H1 (cell line): ENCODE results near the gene KRTAP2-3. TPM values are rescaled to one million over a fixed set of nuclear protein-coding genes. Genes with fewer than 3 reads are reported as not detected.

Experiments
- CTCF ChIA-PET: fragments of 300-600 bp; sonication (Branson Sonifier 250); formaldehyde crosslinking; loops from one replicate; lab custom pipeline; 2021; ENCODE audit not compliant: partially characterized antibody; lab: Charles Lee
- POLR2A ChIA-PET: fragments of 300-600 bp; sonication (Branson Sonifier 250); formaldehyde crosslinking; loops from one replicate; lab custom pipeline; 2021; ENCODE audit warnings: inconsistent platforms; ENCODE audit not compliant: partially characterized antibody; lab: Charles Lee
- DNase-seq, 2 experiments: peaks; one replicate each; pipeline versions ENCODE4 v3.0.0 to v3.0.0-alpha.2; 2010 to 2022; ENCODE audit warnings: low spot score in 2 of 2, low read depth in 1 of 2, mixed read lengths in 1 of 2
- FAIRE-seq: peaks from 2 replicates; lab custom pipeline; 2011; peaks lifted over from hg19 to GRCh38; lab: Jason Lieb, UNC
- H2AFZ ChIP-seq: 2 replicates; pipeline ENCODE4 v1.8.1; 2012; ENCODE audit warnings: low read length, inconsistent platforms
- H2AK5ac ChIP-seq: 2 replicates; pipeline ENCODE4 v1.6.1; 2013; ENCODE audit warnings: low read depth, low read length
- H2BK120ac ChIP-seq: replicated peaks from 2 replicates; pipeline ENCODE3; 2013; ENCODE audit warnings: low read depth, low read length, inconsistent platforms
- H2BK12ac ChIP-seq: 2 replicates; pipeline ENCODE4 v1.6.1; 2013; ENCODE audit warnings: low read depth, low read length
- H2BK15ac ChIP-seq: 2 replicates; pipeline ENCODE4 v1.6.1; 2013; ENCODE audit warnings: low read length
- H2BK20ac ChIP-seq: 2 replicates; pipeline ENCODE4 v1.6.1; 2013; ENCODE audit warnings: low read length
- H2BK5ac ChIP-seq: 2 replicates; pipeline ENCODE4 v1.6.1; 2013; ENCODE audit warnings: low read depth, low read length
- H3K14ac ChIP-seq: 2 replicates; pipeline ENCODE4 v1.6.1; 2013; ENCODE audit warnings: inconsistent platforms; ENCODE audit not compliant: insufficient read length
- H3K18ac ChIP-seq: 2 replicates; pipeline ENCODE4 v1.6.1; 2013; ENCODE audit warnings: low read length; ENCODE audit errors: extremely low read depth
- H3K23ac ChIP-seq: 2 replicates; pipeline ENCODE4 v1.6.1; 2013; ENCODE audit warnings: inconsistent platforms; ENCODE audit not compliant: insufficient read length
- H3K23me2 ChIP-seq: 2 replicates; pipeline ENCODE4 v1.6.1; 2013; ENCODE audit warnings: low read depth, low read length
- H3K27ac ChIP-seq: 2 replicates; pipeline ENCODE4 v1.6.1; 2011; ENCODE audit warnings: low read depth, low read length, inconsistent platforms
- H3K27me3 ChIP-seq, 4 experiments: replicated peaks in 1 of 4; 1 replicate in 1 of 4; 2 replicates in 3 of 4; pipeline versions ENCODE4 v1.6.1 to v1.8.1; 2011 to 2013; ENCODE audit warnings: low read length in 3 of 4, mild to moderate bottlenecking in 3 of 4, inconsistent platforms in 2 of 4, mixed read lengths in 2 of 4, moderate library complexity in 1 of 4; ENCODE audit not compliant: control insufficient read depth in 3 of 4, insufficient read depth in 3 of 4; ENCODE audit errors: extremely low read depth in 1 of 4
- H3K36me3 ChIP-seq, 4 experiments: 2 replicates each; pipeline versions ENCODE4 v1.6.1 to v1.8.1; 2011 to 2013; ENCODE audit warnings: mild to moderate bottlenecking in 4 of 4, low read length in 3 of 4, moderate library complexity in 2 of 4, control low read depth in 1 of 4, inconsistent platforms in 1 of 4; ENCODE audit not compliant: insufficient read depth in 4 of 4, control insufficient read depth in 2 of 4
- H3K4ac ChIP-seq: replicated peaks from 2 replicates; pipeline ENCODE3; 2013; ENCODE audit warnings: low read length, low read depth, mixed read lengths, inconsistent platforms; ENCODE audit not compliant: insufficient read length
- H3K4me1 ChIP-seq, 4 experiments: replicated peaks in 1 of 4; 1 replicate in 1 of 4; 2 replicates in 3 of 4; pipeline versions ENCODE4 v1.6.1 to v1.8.1; 2011 to 2013; ENCODE audit warnings: low read length in 3 of 4, inconsistent platforms in 2 of 4, mixed read lengths in 1 of 4; ENCODE audit not compliant: insufficient read depth in 4 of 4, control insufficient read depth in 3 of 4
- H3K4me2 ChIP-seq, 2 experiments: 2 replicates each; pipeline versions ENCODE4 v1.6.1 to v1.8.1; 2011 to 2013; ENCODE audit warnings: low read depth in 2 of 2, low read length in 2 of 2, control low read depth in 1 of 2, inconsistent platforms in 1 of 2, mild to moderate bottlenecking in 1 of 2; ENCODE audit not compliant: insufficient read depth in 1 of 2
- H3K4me3 ChIP-seq, 4 experiments: fragments of 200-600, 300-600 bp in 1 of 4; sonication (generic), shearing (Covaris generic), sonication (Bioruptor Twin) in 1 of 4; 2 replicates each; pipeline versions ENCODE4 v1.5.1 to v1.8.1; 2011 to 2016; ENCODE audit warnings: low read length in 4 of 4, low read depth in 3 of 4, control low read depth in 2 of 4, inconsistent platforms in 2 of 4, mild to moderate bottlenecking in 2 of 4, mixed read lengths in 1 of 4, moderate library complexity in 1 of 4; ENCODE audit not compliant: insufficient read depth in 2 of 4; ENCODE audit errors: extremely low read depth in 1 of 4
- H3K56ac ChIP-seq: replicated peaks from 2 replicates; pipeline ENCODE3; 2013; ENCODE audit warnings: low read depth, mild to moderate bottlenecking, mixed read lengths, low read length, inconsistent platforms; ENCODE audit not compliant: insufficient read length
- H3K79me1 ChIP-seq: 2 replicates; pipeline ENCODE4 v1.6.1; 2013; ENCODE audit warnings: low read depth, low read length, control low read depth
- H3K79me2 ChIP-seq, 2 experiments: 2 replicates each; pipeline versions ENCODE4 v1.6.1 to v1.8.1; 2012 to 2013; ENCODE audit warnings: low read length in 2 of 2, mild to moderate bottlenecking in 2 of 2, inconsistent platforms in 1 of 2; ENCODE audit not compliant: insufficient read depth in 2 of 2, control insufficient read depth in 1 of 2
- H3K9ac ChIP-seq, 4 experiments: replicated peaks in 1 of 4; 1 replicate in 1 of 4; 2 replicates in 3 of 4; pipeline versions ENCODE4 v1.6.1 to v1.8.1; 2011 to 2013; ENCODE audit warnings: low read depth in 3 of 4, low read length in 3 of 4, control low read depth in 2 of 4, mild to moderate bottlenecking in 2 of 4, moderate library complexity in 2 of 4, inconsistent platforms in 1 of 4; ENCODE audit errors: extremely low read depth in 1 of 4
- H3K9me3 ChIP-seq, 2 experiments: 2 replicates each; pipeline versions ENCODE4 v1.6.1 to v1.8.1; 2012 to 2013; ENCODE audit warnings: mild to moderate bottlenecking in 2 of 2, moderate library complexity in 2 of 2, control low read depth in 1 of 2, inconsistent platforms in 1 of 2, low read depth in 1 of 2, low read length in 1 of 2, mixed read lengths in 1 of 2; ENCODE audit not compliant: insufficient read depth in 2 of 2
- H4K20me1 ChIP-seq, 2 experiments: replicated peaks in 1 of 2; 2 replicates each; pipeline versions ENCODE3 to v1.8.1; 2011 to 2013; ENCODE audit warnings: inconsistent platforms in 2 of 2, low read length in 2 of 2, mild to moderate bottlenecking in 1 of 2; ENCODE audit not compliant: insufficient read depth in 2 of 2, control insufficient read depth in 1 of 2
- H4K5ac ChIP-seq: 2 replicates; pipeline ENCODE4 v1.6.1; 2013; ENCODE audit warnings: low read length, low read depth, mixed read lengths, inconsistent platforms; ENCODE audit not compliant: insufficient read length
- H4K8ac ChIP-seq: 2 replicates; pipeline ENCODE4 v1.8.0; 2013; ENCODE audit warnings: mild to moderate bottlenecking, moderate library complexity, low read length, inconsistent platforms; ENCODE audit not compliant: insufficient read depth; ENCODE audit errors: extremely low read depth
- H4K91ac ChIP-seq: replicated peaks from 2 replicates; pipeline ENCODE3; 2013; ENCODE audit warnings: low read length, mixed read lengths, inconsistent platforms; ENCODE audit not compliant: insufficient read length
- ASH2L ChIP-seq: fragments of 200-600, 300-600 bp; sonication (generic); IDR thresholded peaks from one replicate; pipeline ENCODE4 v1.7.1; 2017; ENCODE audit warnings: low read length
- CHD2 ChIP-seq: IDR thresholded peaks from 2 replicates; pipeline ENCODE4 v1.6.1; 2012; ENCODE audit warnings: low read length, improper control_type of control experiment
- EP300 ChIP-seq, 2 experiments: IDR thresholded peaks; 1 replicate in 1 of 2; 2 replicates in 1 of 2; pipeline ENCODE4 v1.6.1; 2011 to 2012; ENCODE audit warnings: low read depth in 2 of 2, low read length in 2 of 2, mild to moderate bottlenecking in 2 of 2, borderline replicate concordance in 1 of 2, inconsistent platforms in 1 of 2, moderate library complexity in 1 of 2
- NANOG ChIP-seq: IDR thresholded peaks from 2 replicates; pipeline ENCODE4 v1.6.1; 2011; ENCODE audit warnings: low read length, low read depth, mild to moderate bottlenecking, inconsistent platforms; ENCODE audit not compliant: insufficient read depth, poor library complexity, severe bottlenecking
- SAP30 ChIP-seq: fragments of 300-600 bp; sonication (generic); IDR thresholded peaks from 2 replicates; pipeline ENCODE4 v1.7.1; 2012; ENCODE audit warnings: low read length, moderate library complexity, mild to moderate bottlenecking, inconsistent platforms; ENCODE audit not compliant: insufficient read depth, insufficient replicate concordance
- WGBS, 2 experiments: shearing (Covaris generic) in 1 of 2; methylation state at CpG; one replicate each; pipeline versions ENCODE4 v1.1.6 to v1.1.7; 2013 to 2015; ENCODE audit warnings: low lambda C conversion rate in 2 of 2, mixed read lengths in 2 of 2, inconsistent platforms in 1 of 2, low coverage in 1 of 2, missing lambda C conversion rate in 1 of 2; ENCODE audit not compliant: insufficient replicate concordance in 2 of 2, insufficient coverage in 1 of 2, insufficient read length in 1 of 2; ENCODE audit errors: extremely low coverage in 1 of 2, missing lambda C conversion rate in 1 of 2; 5-methylcytosine and 5-hydroxymethylcytosine counted together
- polyA plus RNA-seq, 7 experiments: library from polyadenylated mRNA; depleted of rRNA in 3 of 7; stranded (reverse) in 5 of 7; unstranded in 2 of 7; fragments of >200 nt in 5 of 7; fragments of 200-250 nt in 2 of 7; gene quantifications; 1 replicate in 5 of 7; 2 replicates in 1 of 7; 4 replicates in 1 of 7; pipeline versions ENCODE4 v1.2.1 to v1.2.3, GENCODE V29; 2011 to 2013; ENCODE audit warnings: missing spikeins in 2 of 7, mixed read lengths in 2 of 7
- total RNA-seq: library from RNA; stranded (reverse); fragmentation: NEBNext Ultra II Directional; extraction: Animal tissue kit (Norgen Biotek cat#: 25700); gene quantifications from 2 replicates; pipeline ENCODE4 v1.2.1, GENCODE V29; 2021
- TF ChIP-seq, protein P1 (sequence below), 3 experiments: IDR thresholded peaks; 1 replicate in 2 of 3; 2 replicates in 1 of 3; pipeline versions ENCODE4 v1.5.1 to v1.6.1; 2011; ENCODE audit warnings: low read length in 3 of 3, mild to moderate bottlenecking in 3 of 3, inconsistent platforms in 2 of 3, low read depth in 1 of 3, moderate library complexity in 1 of 3; ENCODE audit not compliant: insufficient read depth in 1 of 3; ENCODE audit errors: control extremely low read depth in 1 of 3

Gene KRTAP2-3
- total and polyA plus RNA-seq, 2 of the 8 experiments (the other 6 are each of a cell fraction or from before 2014, with no cell fraction given) = not detected

DNA sequence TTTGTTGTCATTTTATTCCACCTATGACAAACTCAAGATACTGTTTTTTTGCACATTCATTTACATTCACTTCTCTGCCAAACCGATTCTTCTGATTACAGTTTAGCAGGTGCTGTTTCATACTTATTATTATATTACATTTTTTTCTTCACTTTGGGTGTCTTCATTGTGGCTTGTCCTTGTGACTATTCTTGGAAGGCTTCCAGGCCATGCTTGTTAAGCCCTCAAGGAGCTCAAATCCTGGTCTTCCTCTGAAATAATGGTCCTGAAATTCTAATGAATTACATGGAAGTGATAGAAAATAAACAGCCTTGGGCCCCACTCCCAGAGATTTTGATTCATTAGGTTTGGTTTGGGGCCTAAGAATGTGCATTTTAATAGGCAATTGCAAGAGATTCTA lies 4.4 kb upstream of the KRTAP2-3 start:
- no peak for FAIRE-seq
- H3K36me3 ChIP-seq = no peaks in the 10 kb centered on the region

More for the DNA sequence above, 4.4 kb upstream of the KRTAP2-3 start:
- ChIA-PET CTCF (interaction anchor here (1.4 kb wide), 1 partner anchor 584 kb away, joined by 3 read pairs; no protein-coding TSS in a partner anchor), POLR2A (no interaction called here)
- Histone ChIP-seq H4K20me1 (no peaks in the 10 kb centered on the region), H2AFZ (no peak overlapping the region), H3K23me2 (no peaks in the 10 kb centered on the region), H2BK120ac (no peak overlapping the region), H3K4me2 (no peak overlapping the region), H3K79me2 (no peaks in the 10 kb centered on the region), H2AK5ac (no peak overlapping the region), H3K9me3 (no peaks in the 10 kb centered on the region), H2BK15ac (no peak overlapping the region), H2BK12ac (no peak overlapping the region), H2BK20ac (no peak overlapping the region), H3K14ac (no peak overlapping the region), H3K27me3 (no peaks in the 10 kb centered on the region), H3K4ac (no peak overlapping the region), H4K5ac (no peak overlapping the region), H3K79me1 (no peaks in the 10 kb centered on the region), H3K27ac (no peak overlapping the region), H3K4me1 (no peaks in the 10 kb centered on the region), H3K23ac (no peak overlapping the region), H4K8ac (no peak overlapping the region), H3K4me3 (no peak overlapping the region), H3K9ac (no peak overlapping the region), H3K18ac (no peak overlapping the region), H2BK5ac (no peak overlapping the region), H3K56ac (no peak overlapping the region), H4K91ac (no peak overlapping the region)
- TF ChIP-seq ASH2L (no peak), SAP30 (no peak), NANOG (no peak), CHD2 (no peak), EP300 (IDR thresholded peaks at IDR 0.05; ENCODE audit: borderline replicate concordance in 1 of 2, low read depth in 2 of 2, low read length in 2 of 2) (no peak)
- TF ChIP-seq, protein P1, sequence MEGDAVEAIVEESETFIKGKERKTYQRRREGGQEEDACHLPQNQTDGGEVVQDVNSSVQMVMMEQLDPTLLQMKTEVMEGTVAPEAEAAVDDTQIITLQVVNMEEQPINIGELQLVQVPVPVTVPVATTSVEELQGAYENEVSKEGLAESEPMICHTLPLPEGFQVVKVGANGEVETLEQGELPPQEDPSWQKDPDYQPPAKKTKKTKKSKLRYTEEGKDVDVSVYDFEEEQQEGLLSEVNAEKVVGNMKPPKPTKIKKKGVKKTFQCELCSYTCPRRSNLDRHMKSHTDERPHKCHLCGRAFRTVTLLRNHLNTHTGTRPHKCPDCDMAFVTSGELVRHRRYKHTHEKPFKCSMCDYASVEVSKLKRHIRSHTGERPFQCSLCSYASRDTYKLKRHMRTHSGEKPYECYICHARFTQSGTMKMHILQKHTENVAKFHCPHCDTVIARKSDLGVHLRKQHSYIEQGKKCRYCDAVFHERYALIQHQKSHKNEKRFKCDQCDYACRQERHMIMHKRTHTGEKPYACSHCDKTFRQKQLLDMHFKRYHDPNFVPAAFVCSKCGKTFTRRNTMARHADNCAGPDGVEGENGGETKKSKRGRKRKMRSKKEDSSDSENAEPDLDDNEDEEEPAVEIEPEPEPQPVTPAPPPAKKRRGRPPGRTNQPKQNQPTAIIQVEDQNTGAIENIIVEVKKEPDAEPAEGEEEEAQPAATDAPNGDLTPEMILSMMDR (IDR thresholded peaks at IDR 0.05; ENCODE audit: control extremely low read depth in 1 of 3, insufficient read depth in 1 of 3, low read depth in 1 of 3, low read length in 3 of 3) = no peak
- WGBS, 2 experiments = 96% methylated on average over 1 of the region's 1 CpG; no CpG with 5 or more reads in 1 of the 2 experiments
- DNase-seq = no peak
